H1 (cell line): ENCODE measurements around the gene ATXN2. TPM values are rescaled to one million over a fixed set of nuclear protein-coding genes. Genes with fewer than 3 reads are reported as not detected.
A peak's percentile ranks its signal among the peaks of the same experiment; 100 is the strongest.

ENCODE experiments used
- CHD7 ChIP-seq: fragments of 300-600 bp; sonication (generic); IDR thresholded peaks from 2 replicates; pipeline ENCODE4 v1.7.1; 2012; ENCODE audit warnings: low read length, moderate library complexity, mild to moderate bottlenecking, inconsistent platforms; ENCODE audit not compliant: insufficient replicate concordance
- E2F6 ChIP-seq: IDR thresholded peaks from 2 replicates; pipeline ENCODE4 v1.6.1; 2012; ENCODE audit warnings: inconsistent platforms
- JUN ChIP-seq: IDR thresholded peaks from 2 replicates; pipeline ENCODE4 v1.6.1; 2011; ENCODE audit warnings: low read depth, mild to moderate bottlenecking, improper control_type of control experiment, low read length
- POLR2A ChIP-seq, 2 experiments: IDR thresholded peaks; 1 replicate in 1 of 2; 2 replicates in 1 of 2; pipeline ENCODE4 v1.6.1; 2011; ENCODE audit warnings: low read depth in 2 of 2, low read length in 2 of 2, mild to moderate bottlenecking in 2 of 2; ENCODE audit errors: control extremely low read depth in 1 of 2
- SIN3A ChIP-seq, 2 experiments: IDR thresholded peaks in 1 of 2; conservative IDR thresholded peaks in 1 of 2; 2 replicates each; pipeline ENCODE4 v1.6.1; 2011 to 2012; ENCODE audit warnings: low read length in 2 of 2, improper control_type of control experiment in 1 of 2, low read depth in 1 of 2, mild to moderate bottlenecking in 1 of 2
- TAF7 ChIP-seq: optimal IDR thresholded peaks from 2 replicates; pipeline ENCODE3; 2011; ENCODE audit warnings: low read depth, mild to moderate bottlenecking, inconsistent platforms, low read length, moderate library complexity, borderline replicate concordance
- TBP ChIP-seq: IDR thresholded peaks from 2 replicates; pipeline ENCODE4 v1.6.1; 2011; ENCODE audit warnings: low read depth, low read length, improper control_type of control experiment
- polyA plus RNA-seq, 7 experiments: library from polyadenylated mRNA; depleted of rRNA in 3 of 7; stranded (reverse) in 5 of 7; unstranded in 2 of 7; fragments of >200 nt in 5 of 7; fragments of 200-250 nt in 2 of 7; gene quantifications; 1 replicate in 5 of 7; 2 replicates in 1 of 7; 4 replicates in 1 of 7; pipeline versions ENCODE4 v1.2.1 to v1.2.3, GENCODE V29; 2011 to 2013; ENCODE audit warnings: missing spikeins in 2 of 7, mixed read lengths in 2 of 7
- total RNA-seq: library from RNA; stranded (reverse); fragmentation: NEBNext Ultra II Directional; extraction: Animal tissue kit (Norgen Biotek cat#: 25700); gene quantifications from 2 replicates; pipeline ENCODE4 v1.2.1, GENCODE V29; 2021

The ATXN2 gene
- total and polyA plus RNA-seq, 2 of the 8 experiments (the other 6 are each of a cell fraction or from before 2014, with no cell fraction given): 46.6 to 80.7 TPM

- TF ChIP-seq CHD7 (no peak), TAF7 (no peak), TBP (no peak), JUN (no peak), POLR2A (IDR thresholded peaks at IDR 0.05; ENCODE audit: control extremely low read depth in 1 of 2, low read depth in 2 of 2, low read length in 2 of 2) (no peak), E2F6 (0 out of 2 replicates have a peak, but pooled peaks have one; percentile 37), SIN3A (conservative IDR thresholded peaks at IDR 0.05 in 1 of 2, IDR thresholded peaks at IDR 0.05 in 1 of 2; ENCODE audit: low read depth in 1 of 2, low read length in 2 of 2) (0 out of 4 replicates have a peak, but pooled peaks of 1 of the 2 experiments have one; percentile 16)
Observed at GRCh38 chr12:111406474-111407376, 192.4 kb downstream of the ATXN2 start (continued).
